CD4-positive, alpha-beta T cell treated with Interleukin-10 for 1 hour (primary cell): ENCODE measurements around the gene SUCO.
"Not testable (repeated sequence)": the region's sequence is repeated elsewhere in the genome, so short reads cannot be mapped to it uniquely, and the experiment has no call there.

Experiments
- DNase-seq: peaks from one replicate; pipeline ENCODE4 v3.0.0-alpha.2; 2020

SUCO gene

DNA sequence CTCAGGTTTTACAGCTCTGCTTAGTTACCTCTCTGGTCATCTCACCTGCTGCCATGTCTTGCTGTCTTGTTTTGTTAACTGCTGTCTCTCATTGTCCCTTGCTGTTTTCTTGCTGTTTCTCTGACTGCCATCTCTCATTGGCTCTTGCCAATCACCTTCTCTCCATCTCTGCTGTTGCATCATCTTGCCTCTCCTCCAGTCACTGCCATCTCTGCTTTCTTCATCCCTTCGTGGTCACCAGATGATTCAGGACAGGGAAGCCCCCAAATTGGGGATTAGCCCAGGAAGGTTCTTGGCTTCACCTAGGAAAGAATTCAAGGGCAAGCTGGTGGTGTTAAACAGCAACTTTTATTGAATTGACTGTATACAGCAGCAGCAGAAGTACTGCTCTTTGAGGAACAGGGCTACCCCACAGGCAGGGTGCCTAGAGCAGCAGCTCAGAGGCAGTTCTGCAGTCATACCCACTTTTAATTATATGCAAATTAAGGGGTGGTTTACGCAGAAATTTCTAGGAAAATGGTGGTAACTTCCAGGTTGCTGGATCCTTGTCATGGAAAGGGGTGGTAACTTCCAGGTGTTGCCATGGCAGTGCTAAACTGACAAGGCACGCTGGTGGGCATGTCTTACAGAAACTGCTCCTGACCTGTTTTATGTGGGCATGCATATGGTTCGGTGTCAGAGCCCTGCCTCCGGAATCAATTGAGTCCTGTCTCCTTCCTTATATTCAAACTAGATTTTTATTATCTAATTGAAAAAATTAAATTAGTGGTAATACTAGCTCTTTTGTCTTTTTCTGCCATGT, 33.4 kb downstream of the SUCO start:
- no peak for DNase-seq

DNA sequence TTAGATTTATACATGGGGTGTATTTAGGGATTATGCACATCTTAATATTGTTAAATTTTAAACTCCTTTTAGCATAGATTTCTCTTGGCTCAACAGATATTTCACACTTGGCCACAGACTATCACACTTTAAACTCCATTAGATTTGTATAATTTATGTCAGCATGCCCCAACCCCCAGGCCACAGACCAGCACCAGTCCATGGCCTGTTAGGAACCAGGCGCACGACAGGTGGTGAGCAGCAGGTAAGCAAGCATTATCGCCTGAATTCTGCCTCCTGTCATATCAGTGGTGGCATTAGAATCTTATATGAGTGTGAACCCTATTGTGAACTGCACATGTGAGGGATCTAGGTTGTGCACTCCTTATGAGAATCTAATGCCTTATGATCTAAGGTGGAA, 34.8 kb downstream of the SUCO start:
- no peak for DNase-seq

DNA sequence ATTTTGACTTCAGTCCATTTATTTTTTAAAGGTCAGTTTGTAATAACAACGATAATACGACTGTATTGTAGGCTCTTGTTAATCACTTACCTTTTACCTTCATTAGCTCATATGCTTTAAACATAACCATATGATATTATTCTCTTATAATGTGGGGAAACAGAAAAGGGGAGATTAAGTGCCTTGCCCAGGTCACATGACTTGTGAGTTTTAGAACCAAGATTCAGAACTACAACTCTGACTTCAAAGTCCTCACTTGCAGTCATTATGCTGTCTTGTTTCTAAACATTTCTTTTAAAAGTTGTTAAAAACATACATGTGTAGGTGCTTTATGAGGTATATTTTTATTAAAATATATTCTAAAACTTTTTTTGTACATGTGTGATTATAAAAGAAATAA, 41.1 kb downstream of the SUCO start:
- DNase-seq = no peak

DNA sequence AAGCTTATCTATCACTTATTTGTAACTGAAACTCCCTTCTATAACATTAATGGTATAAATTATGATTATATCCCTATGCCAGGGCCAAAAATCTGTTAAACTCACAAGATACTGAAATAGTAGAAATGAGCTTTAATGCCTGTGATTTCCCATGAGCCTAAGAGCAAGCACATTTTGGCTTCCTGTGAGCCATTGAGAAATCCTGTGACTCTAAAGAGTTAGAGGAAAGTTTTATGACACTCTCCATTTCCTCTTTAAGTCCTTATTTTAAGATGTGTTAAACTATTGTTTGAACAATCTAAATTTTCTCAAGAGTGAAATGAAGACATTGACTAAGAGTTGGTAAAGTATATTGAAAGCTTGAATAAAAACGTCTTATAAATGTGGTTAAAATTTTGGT, 45.6 kb downstream of the SUCO start:
- DNase-seq = no peak

DNA sequence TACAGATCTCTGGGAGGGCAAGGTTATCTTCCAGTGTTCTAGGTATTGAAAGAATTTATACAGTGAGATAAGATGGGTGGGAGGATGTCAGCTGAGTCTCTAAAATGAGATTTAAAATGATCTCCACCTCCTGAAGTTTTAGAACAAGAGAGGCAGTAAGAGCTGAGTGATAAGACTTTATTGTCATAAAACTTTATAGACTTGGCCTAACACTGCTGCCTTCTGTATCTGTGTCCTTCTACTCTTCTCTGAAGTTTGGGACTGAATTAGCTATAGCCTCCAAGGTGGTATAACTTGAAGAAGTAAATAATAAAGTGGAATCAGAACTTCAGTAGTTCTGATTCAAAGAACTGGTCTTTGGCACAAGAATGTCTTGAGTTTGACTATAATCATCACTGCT, 48.3 kb downstream of the SUCO start:
- DNase-seq = no peak

DNA sequence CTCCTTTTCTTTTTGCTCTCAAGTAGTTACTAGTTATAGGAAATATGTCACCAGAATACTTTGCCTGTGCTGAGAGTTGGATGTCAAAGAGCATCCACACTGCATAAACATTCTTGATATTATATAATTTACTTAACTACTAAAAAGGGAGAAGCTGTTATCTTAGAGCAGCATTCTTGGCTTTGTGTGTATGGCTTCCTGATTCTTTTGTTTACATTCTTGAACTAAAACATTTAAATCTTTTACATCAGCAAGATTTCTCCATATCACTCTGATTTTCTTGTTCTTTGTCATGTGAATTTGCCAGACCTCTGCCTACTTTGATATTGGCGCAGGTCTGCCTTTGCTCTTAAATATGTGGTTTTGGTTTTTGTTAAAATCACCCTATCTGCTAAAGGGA, 48.8 kb downstream of the SUCO start:
- no peak for DNase-seq

DNA sequence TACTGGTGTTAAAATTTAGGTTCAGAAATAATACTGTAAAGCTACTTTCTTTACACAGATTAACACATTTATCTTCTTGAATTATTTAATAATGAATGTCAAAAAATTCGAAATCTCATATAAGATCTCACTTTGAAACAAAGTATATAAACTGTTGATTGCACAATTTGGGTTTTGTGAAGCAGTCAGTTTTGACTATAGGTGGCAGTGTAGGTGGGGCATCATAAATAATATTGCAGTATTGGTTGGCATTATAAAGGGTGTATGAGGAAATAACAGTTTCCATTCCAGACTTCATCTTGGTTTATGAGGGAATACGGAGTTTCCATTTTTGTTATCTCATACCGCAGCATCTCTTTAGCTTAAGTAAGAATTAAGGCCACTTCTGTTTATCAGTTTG, 49.9 kb downstream of the SUCO start:
- DNase-seq = no peak

DNA sequence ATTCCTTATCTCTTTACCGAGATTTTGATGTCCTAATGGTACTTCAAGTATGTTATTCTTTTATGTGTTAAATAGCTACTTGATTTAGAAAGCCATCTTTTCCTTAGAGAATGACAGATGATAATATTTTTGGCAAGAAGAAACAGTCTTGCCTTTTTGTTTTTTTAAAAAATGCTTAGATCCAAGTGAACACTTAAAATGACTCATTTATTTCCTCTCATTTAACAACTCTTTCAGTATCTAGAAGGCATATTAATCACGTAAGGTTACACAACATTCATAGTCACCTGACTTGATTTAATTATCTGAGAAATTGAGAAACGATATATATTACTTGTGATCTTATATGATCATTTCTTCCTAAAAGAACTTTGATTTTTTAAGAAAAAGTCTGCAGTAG, 52.4 kb downstream of the SUCO start:
- no peak for DNase-seq

DNA sequence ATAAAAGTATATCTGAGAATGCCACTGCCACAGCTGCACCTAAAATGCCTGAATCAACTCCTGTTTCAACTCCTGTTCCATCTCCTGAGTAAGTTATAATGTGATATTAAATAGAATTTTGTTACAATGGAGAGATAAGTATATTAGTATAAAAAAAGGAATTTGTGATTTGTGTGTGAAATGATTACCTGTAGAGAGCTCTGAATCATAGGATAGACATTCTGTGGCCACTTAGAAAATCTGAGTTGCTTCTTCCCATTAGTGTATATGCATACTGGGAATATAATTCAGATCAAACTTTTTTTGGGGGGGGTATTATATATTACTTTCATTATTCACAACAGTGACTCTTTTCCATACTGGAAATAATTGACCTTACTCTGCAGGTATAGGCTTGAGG, 52.9 kb downstream of the SUCO start:
- no peak for DNase-seq

DNA sequence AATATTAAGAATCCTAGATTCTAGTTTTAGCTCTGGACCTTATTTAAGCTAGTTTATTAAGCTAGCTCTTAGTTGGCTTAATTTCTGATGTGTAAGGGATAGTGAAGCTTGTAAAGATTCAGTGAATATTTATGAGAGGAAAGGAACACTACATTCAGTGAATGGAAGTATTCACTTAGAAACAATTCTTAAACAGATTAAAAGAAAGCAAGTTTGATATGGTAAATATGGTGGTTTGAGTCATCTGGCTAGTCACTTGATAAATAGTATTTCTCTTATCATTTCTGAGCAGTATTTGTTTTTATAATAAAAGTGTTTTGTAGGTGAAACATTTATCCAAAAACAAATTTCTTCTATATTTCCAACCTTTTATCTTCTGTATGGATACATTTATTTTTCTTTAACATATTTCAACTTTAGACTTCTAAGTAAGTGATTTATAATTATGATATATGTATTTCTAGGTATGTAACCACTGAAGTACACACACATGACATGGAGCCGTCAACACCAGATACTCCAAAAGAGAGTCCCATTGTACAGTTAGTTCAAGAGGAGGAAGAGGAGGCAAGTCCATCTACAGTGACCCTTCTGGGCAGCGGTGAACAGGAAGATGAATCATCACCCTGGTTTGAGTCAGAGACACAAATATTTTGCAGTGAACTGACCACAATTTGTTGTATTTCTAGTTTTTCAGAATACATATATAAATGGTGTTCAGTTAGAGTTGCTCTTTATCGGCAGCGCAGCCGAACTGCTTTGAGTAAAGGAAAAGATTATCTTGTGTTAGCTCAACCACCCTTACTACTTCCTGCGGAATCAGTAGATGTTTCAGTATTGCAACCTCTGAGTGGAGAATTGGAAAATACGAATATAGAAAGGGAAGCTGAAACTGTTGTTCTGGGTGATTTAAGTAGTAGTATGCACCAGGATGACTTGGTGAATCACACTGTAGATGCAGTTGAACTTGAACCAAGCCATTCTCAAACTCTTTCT, 55.6 kb downstream of the SUCO start:
- no peak for DNase-seq

DNA sequence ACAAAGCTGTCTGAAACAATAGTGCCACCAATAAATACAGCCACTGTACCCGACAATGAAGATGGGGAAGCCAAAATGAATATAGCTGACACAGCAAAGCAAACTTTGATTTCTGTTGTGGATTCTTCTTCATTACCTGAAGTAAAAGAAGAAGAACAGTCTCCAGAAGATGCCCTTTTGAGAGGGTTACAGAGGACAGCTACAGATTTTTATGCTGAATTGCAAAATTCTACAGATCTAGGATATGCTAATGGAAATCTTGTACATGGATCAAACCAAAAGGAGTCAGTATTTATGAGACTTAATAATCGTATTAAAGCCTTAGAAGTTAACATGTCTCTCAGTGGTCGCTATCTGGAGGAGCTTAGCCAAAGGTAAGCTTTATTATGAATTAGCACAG, 56.6 kb downstream of the SUCO start:
- DNase-seq = no peak

DNA sequence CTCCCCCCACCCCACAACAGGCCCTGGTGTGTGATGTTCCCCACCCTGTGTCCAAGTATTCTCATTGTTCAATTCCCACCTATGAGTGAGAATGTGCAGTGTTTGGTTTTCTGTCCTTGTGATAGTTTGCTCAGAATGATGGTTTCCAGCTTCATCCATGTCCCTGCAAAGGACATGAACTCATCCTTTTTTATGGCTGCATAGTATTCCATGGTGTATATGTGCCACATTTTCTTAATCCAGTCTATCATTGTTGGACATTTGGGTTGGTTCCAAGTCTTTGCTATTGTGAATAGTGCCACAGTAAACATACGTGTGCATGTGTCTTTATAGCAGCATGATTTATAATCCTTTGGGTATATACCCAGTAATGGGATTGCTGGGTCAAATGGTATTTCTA, 58.5 kb downstream of the SUCO start:
- DNase-seq = not testable (repeated sequence)

DNA sequence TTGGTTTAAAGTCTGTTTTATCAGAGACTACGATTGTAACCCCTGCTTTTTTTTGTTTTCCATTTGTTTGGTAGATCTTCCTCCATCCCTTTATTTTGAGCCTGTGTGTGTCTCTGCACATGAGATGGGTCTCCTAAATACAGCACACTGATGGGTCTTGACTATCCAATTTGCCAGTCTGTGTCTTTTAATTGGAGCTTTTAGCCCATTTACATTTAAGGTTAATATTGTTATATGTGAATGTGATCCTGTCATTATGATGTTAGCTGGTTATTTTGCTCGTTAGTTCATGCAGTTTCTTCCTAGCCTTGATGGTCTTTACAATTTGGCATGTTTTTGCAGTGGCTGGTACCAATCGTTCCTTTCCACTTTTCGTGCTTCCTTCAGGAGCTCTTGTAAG, 62.1 kb downstream of the SUCO start:
- DNase-seq = not testable (repeated sequence)

DNA sequence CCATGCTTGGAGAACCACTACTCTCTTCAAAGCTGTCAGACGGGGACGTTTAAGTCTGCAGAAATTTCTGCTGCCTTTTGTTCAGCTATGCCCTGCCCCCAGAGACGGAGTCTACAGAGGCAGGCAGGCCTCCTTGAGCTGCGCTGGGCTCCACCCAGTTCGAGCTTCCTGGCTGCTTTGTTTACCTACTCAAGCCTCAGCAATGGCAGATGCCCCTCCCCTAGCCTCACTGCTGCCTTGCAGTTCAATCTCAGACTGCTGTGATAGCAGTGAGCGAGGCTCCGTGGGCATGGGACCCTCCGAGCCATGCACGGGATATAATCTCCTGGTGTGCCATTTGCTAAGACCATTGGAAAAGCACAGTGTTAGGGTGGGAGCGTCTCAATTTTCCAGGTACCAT, 63.8 kb downstream of the SUCO start:
- DNase-seq = not testable (repeated sequence)

DNA sequence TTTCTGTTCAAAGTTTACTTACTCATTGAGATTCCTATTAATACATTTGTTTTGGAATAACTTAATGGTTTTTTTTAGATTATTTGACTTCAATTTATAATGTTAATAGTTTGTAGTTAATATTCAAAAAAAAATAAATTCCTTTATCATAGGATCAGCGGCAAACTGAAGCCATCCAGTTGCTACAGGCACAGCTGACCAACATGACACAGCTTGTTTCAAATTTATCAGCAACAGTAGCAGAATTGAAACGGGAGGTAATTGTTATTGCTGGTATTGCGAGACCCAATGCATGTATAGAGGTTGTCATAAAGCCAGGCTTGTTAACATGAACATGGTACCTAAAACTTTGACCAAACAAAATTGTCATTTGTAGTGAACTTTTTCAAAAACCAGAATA, 67.0 kb downstream of the SUCO start:
- no peak for DNase-seq

DNA sequence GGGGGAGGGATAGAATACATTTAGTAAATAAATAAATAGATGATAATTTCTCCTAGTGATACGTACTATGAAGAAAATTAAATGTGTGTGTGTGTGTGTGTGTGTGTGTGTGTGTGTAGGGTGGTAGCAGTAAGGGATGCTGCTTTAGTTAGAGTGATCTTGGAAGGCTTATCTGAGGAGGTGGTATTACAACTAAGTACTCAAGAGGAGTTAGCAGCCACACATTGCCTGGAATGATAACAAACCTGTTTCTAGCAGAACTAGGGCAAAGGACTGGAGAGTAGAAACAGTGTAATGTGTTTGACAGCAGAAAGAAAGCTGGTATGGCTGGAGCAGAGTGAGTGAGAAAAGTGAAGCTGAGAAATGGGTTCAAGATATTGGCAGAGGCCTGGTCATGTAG, 67.7 kb downstream of the SUCO start:
- no peak for DNase-seq

DNA sequence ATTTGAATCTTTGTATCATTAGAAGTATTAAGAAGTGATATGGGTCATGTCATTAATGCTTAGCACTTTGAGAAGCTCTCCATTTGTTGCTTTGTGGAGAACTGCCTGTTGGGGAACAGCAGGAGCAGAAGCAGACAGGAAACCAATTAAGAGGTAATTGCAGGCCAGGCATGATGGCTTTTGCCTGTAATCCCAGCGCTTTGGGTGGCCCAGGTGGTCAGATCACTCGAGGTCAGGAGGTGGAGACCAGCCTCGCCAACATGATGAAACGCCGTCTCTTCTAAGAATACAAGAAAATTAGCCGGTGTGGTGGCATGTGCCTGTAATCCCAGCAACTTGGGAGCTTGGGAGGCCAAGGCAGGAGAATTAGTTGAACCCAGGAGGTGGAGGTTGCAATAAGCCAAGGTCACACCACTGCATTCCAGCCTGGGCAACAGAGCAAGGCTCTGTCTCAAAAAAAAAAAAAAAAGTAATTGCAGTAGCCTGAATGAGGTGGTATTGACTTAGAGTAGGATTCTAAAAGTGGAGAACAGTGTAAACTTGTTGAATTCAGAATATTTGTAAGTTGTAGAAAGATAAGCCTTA, 68.2 kb downstream of the SUCO start:
- no peak for DNase-seq

DNA sequence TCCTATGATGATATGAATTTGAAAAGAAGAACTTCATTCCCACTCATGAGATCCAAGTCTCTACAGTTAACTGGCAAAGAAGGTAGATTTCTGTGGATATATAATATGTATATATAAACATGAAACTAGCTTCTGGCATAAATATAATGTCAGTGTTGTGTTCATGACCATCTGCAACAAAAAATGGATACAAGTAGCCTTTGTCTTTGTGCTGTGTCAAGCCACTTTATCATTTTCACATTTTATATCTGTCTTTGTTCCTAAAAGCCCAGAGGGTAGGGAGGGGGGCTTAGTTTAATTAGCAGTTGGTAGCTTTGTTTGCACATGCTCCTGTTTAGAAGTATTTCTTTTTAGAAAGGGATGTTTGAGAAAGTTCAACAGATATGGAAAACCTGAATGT, 69.8 kb downstream of the SUCO start:
- DNase-seq = no peak

DNA sequence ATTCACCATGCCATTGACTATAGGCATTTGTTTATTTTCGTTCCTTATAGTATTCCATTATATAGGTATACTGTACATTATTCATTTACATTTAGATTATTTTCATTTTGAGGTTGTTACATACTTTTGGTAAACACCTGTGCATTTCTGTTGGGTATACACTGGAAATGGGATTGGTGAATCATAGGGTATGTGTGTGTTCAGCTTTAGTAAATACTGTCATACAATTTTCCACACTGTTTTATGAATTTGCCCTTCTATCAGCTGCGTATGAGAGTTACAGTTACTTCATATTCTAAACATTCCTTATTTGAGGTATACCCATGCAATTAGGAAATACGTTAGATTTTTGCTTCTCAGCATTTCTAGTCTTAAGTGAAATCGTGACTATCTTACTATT, 70.9 kb downstream of the SUCO start:
- no peak for DNase-seq

DNA sequence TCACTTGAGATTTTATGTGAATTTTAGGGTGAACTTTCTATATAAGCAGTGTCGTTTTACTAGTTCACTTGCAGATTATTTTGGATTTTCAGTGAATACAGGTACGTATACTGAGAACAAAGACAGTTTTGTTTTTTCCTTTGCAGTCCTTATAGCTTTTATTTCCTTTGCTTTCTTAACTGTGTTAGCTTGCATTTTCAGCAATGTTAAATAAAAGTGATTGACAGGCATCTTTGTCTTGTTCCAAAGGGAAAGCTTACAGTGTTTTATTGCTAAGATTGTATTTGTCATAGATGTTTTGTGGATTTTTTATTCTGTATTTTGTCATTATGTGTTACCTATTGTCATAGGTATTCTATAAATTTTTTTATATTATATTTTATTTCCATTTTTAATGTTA, 72.7 kb downstream of the SUCO start:
- no peak for DNase-seq

DNA sequence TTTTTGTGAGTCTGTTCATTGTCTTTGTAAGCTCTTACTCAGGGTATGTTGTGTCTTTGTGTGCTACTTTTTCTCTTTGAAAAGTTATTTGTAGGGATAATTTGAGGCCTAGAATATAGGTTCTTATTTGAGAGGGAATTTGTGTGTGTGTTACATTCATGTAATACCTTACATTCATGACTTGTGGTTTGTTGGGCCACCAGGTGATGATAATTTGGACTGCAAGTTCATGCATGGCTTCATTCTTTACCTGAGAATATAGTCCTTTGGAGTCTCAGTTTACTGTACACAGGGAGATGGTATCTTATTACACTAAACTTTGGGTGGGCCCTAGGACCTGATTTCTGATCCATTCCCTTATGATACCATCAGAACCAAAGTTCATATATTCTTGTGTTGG, 74.2 kb downstream of the SUCO start:
- DNase-seq = no peak

DNA sequence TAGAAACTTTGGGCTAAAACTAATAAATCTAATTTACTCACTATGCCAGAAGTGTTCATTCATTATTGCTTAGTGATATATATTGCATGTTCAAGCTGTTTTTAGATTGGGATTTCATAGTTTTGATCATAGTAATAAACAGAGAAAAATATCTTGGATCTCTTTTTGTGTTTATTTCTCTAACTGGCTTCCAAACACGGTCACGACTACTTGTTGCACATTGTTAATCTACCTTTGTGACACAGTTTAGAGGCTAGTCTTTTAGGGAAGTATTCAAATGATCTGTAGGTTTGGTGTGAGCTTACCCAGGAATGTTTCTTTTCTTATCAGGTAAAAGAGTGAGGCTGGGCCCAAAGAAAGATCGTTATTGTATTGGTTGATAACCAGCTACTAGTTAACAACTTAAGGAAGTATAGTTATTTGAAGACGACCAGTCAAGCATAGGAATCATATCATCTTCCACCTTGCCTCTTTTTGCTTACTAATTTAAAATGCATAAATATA, 75.2 kb downstream of the SUCO start:
- DNase-seq = no peak

DNA sequence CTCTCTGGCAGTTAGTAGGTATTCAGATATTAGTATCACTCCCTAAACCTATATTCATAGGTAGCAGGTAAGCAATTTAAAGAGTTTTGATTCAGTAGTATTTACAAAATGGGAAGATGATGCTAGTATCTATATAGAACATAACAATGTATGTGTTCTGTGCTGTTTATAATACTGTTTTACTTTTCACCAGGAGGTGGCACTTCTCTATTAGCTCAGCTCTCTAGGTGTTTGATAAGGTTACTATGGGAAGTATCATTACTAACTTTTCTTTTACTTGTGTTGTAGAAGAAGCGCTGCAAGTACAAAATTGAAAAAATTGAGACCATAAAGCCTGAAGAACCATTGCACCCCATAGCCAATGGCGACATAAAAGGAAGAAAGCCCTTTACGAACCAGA, 76.6 kb downstream of the SUCO start:
- peak; percentile 48 for DNase-seq

DNA sequence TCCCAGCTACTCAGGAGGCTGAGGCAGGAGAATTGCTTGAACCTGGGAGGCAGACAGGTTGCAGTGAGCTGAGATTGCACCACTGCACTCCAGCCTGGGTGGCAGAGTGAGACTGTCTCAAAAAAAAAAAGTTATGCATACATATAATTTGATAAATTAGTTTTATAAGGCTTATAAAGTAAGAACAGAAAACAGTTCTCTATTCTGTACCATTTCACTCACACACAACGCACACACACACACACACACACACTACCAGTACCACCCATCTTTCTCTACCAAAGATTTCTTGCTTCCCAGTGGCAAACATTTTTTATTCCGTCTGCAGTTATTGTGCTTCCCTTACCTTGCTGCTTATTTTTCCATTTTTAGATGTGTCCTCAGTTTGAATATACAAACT, 79.5 kb downstream of the SUCO start:
- DNase-seq = no peak
